ENCODE measurements around the gene CHST14.
A peak's percentile ranks its signal among the peaks of the same experiment; 100 is the strongest.

CHST14 gene

GRCh38 chr15:40470423-40471104 lies at the start of gene CHST14:
TSS of gene CHST14 (plus strand) at chr15:40470984. CDS start at chr15:40471214, 230 bp downstream.
- peak; percentile 62 for DNase-seq

GRCh38 chr15:40421246-40422157 lies 49.3 kb upstream of the CHST14 start:
- peak; percentile 86 for DNase-seq

GRCh38 chr15:40424483-40425115 lies 46.2 kb upstream of the CHST14 start:
- no peak for DNase-seq

- no peak for DNase-seq
These were observed 45.1 kb upstream of the CHST14 start for GRCh38 chr15:40425681-40426080.

- DNase-seq = no peak
These were observed 43.6 kb upstream of the CHST14 start for GRCh38 chr15:40427188-40427587.

GRCh38 chr15:40428185-40428584 lies 42.6 kb upstream of the CHST14 start:
- no peak for DNase-seq

GRCh38 chr15:40429068-40429710 lies 41.6 kb upstream of the CHST14 start:
- DNase-seq = no peak

GRCh38 chr15:40430271-40430805 lies 40.4 kb upstream of the CHST14 start:
- no peak for DNase-seq

GRCh38 chr15:40435023-40435709 lies 35.6 kb upstream of the CHST14 start:
- DNase-seq = no peak

- no peak for DNase-seq
These were observed 35.1 kb upstream of the CHST14 start for GRCh38 chr15:40435710-40436089.

GRCh38 chr15:40436116-40436891 lies 34.5 kb upstream of the CHST14 start:
- no peak for DNase-seq

- no peak for DNase-seq
These were observed 33.7 kb upstream of the CHST14 start for GRCh38 chr15:40436892-40437751.

GRCh38 chr15:40437752-40438687 lies 32.8 kb upstream of the CHST14 start:
- DNase-seq = no peak

- DNase-seq = no peak
These were observed 32.1 kb upstream of the CHST14 start for GRCh38 chr15:40438712-40439111.

- DNase-seq = no peak
These were observed 31.3 kb upstream of the CHST14 start for GRCh38 chr15:40439461-40439959.

- peak; percentile 34 for DNase-seq
These were observed 30.6 kb upstream of the CHST14 start for GRCh38 chr15:40439960-40440742.

GRCh38 chr15:40440743-40441564 lies 29.8 kb upstream of the CHST14 start, which contains the start of gene BAHD1:
TSS of gene BAHD1 (plus strand) at chr15:40440953. CDS start at chr15:40458465, 17,512 bp downstream.
- DNase-seq = peak; percentile 97
